DND-41 (cell line): ENCODE data around the gene ADGRL4.

Experiments used
- EZH2 ChIP-seq: IDR thresholded peaks from 3 replicates; pipeline ENCODE4 v1.6.1; 2012; ENCODE audit warnings: borderline replicate concordance, low read depth, mild to moderate bottlenecking, moderate library complexity, low read length, inconsistent platforms; ENCODE audit not compliant: severe bottlenecking
- TF ChIP-seq, protein P1 (sequence below): IDR thresholded peaks from 2 replicates; pipeline ENCODE4 v1.5.1; 2012; ENCODE audit warnings: borderline replicate concordance, low read length, moderate library complexity, mild to moderate bottlenecking; ENCODE audit not compliant: poor library complexity, severe bottlenecking; ENCODE audit errors: extremely low read depth

DNA sequence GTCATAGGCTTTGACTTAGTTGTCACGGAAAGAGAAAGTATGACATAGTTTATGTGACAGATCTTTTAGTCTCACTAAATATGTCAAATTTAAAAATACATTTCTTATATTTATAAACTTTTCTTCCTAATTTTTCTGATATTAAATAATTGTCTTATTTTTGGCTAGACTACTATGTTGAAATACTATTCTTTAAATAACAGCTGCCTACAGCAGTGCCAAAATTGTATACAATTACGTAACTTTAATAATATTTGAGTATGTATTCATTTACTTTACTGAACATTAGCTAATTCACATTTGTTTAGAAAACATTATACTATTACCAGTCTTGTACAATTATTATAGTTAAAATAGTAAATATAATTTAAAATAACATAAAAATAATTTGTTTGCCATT lies 137.4 kb downstream of the ADGRL4 start:
- TF ChIP-seq, protein P1, sequence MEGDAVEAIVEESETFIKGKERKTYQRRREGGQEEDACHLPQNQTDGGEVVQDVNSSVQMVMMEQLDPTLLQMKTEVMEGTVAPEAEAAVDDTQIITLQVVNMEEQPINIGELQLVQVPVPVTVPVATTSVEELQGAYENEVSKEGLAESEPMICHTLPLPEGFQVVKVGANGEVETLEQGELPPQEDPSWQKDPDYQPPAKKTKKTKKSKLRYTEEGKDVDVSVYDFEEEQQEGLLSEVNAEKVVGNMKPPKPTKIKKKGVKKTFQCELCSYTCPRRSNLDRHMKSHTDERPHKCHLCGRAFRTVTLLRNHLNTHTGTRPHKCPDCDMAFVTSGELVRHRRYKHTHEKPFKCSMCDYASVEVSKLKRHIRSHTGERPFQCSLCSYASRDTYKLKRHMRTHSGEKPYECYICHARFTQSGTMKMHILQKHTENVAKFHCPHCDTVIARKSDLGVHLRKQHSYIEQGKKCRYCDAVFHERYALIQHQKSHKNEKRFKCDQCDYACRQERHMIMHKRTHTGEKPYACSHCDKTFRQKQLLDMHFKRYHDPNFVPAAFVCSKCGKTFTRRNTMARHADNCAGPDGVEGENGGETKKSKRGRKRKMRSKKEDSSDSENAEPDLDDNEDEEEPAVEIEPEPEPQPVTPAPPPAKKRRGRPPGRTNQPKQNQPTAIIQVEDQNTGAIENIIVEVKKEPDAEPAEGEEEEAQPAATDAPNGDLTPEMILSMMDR: no peak
- TF ChIP-seq EZH2: no peak
